HuH-7.5 (cell line): Measurements from ENCODE around the gene SMIM43.
A peak's percentile ranks its signal among the peaks of the same experiment; 100 is the strongest.

ENCODE experiments used
- DNase-seq: peaks from one replicate; pipeline ENCODE4 v3.0.0; 2011; ENCODE audit warnings: low spot score

The SMIM43 gene

DNA sequence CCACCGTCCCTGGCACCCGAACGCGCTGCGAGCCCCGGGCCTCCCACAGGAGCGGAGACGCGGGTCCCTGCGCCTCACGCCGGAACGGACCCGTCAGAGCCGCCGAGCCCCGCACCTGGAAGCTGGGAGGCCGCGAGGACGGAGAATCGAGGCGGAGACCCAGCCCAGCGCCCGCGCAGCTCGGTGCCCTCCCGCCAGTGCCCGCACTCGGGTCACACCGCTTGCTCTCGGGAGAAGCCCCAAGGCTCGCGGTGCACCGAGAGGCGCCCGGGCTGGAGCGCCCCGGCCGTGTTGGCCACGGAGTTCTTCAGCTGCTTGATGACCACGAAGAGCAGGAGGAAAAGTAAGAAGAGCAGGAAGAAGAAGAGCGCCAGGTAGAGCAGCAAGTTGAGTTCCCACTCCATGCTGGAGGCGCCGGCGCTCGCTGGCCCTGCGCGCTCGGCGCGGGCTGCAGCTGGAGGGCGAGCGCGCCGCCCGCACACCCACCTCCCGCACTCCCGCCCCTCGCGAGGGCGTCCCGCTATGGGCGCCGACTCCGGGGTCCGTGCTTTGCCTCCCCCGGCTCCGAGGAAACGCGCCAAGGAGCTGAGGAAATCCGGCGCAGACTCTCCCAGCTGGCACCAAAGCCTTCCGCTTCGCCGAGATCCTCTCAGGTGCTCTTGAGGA lies at the start of gene SMIM43:
Gene SMIM43 (minus strand): TSS at position 463 of the 666 bp plus-strand sequence. CDS start 59 bp downstream, at position 404.
- DNase-seq, result no peak

DNA sequence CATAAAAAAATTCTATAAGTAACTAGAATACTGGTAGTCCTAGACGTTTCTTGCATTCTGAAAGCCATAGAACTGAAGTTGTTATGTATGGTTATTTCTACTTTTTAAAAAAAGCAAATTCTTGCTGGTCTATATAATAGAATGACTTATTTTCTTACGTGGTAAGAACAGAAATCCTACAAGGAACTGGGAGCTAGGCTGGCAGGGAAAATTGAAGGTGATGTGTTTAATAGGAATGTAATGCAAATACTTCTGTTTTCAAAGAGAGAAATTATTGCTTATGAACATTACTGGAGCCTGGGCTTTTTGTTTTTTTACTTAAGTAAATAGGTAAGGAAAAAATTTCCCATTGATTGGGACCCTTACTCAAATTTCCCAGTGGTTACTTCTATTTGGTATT lies 49.8 kb upstream of the SMIM43 start:
- DNase-seq, result no peak

DNA sequence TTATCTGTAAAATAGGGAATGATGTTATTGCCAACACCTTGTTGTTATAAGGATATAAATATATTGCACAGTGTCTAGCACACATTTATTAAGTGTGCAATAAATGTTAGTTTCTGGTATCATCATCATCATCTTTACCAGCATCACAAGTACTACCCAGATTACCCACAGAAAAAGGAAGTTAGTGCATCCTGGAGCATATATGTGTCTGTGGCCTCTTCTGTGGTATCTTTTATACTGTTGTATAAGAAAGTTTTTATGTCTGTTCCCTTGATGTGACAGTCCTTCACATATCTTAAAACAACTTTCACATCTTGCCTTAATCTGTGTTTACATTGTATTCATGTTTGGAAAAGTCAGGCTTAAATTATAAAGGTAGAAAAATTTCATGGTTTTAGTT lies 46.2 kb upstream of the SMIM43 start:
- no peak for DNase-seq

DNA sequence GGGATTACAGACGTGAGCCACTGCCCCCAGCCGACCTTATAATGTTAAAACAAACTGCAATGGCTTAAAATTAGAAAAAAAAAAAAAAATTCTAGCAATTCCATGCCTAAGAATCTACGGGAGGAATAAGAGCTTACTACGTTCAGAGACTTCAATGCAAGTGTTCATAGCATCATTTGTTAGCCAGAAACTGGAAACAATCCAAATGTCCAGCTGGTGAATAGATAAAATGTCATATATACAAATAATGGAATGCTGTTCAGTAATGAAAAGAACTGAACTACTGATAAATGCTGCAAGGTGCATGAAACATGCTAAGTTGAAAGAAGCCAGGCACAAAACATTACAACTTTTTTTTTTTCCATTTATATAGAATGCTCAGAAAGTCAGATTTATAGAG lies 41.4 kb upstream of the SMIM43 start:
- DNase-seq, result no peak

DNA sequence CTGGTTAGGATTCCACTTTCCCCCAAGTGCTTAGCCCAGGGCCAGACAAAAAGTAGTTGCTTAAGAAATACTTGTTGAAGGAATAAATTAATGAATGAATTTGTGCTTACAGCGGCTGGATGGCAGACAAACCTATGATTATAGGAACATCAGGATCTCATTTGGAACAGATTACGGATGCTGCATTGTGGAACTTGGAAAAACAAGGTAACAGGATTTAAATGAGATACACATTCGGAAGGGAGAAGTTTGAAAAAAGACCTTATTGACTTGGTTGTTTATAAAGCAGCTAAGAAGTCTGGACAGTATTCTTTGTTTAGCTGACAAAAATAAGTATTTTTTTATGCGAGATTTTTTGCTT lies 36.7 kb upstream of the SMIM43 start:
- DNase-seq, result no peak

DNA sequence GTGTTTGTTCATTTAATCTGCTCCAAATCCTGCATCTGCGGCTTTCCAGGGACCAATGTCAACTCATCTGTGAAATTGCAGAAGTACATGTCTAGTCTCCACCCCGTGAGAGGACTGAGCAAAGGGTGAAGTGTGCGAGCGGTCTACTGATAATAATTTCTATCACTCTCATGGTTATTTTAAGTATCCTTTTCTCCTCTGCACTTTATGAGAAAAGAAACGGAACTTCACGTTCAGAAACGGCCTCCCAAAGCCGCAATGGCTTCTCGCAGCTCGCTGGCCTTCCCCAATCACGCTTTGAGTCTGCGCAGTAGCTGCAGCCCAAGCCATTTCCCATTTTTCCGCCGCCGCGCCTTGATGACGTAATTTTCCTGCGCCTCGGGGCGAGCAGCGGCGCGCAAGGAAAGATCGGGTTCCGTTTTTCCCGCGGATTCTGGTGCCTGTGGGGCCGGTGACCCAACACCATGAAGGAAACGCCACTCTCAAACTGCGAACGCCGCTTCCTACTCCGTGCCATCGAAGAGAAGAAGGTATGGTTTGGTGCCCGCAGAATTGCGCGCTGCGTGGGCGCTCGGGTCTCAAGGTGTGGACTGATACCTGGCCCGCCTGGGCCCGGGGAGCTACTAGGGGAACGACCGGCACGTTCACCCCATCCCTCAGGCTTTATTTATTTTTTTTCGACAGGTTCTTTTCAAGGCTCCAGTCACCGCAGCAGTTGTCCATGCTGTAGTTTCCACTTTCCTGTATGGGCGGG lies 36.2 kb upstream of the SMIM43 start, which contains the start of gene EXOSC9:
Gene EXOSC9 (plus strand): TSS at position 363 of the 754 bp plus-strand sequence. CDS start 102 bp downstream, at position 465.
- DNase-seq, result no peak

DNA sequence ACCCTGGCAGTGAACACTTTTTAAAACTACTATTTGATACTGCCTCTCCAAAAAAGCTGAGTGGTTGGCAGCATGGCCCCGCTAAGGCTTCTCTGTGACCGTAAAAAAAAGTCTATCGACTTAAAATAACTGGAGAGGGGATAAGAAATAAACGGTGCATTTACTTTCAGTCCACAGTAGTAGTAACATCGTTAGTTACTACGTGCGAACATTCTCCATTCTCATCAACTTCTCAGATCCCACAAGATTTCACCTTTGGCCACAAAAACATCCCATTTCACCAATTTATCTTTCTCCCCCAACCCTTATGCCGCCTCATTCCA lies 35.6 kb upstream of the SMIM43 start:
- no peak for DNase-seq

DNA sequence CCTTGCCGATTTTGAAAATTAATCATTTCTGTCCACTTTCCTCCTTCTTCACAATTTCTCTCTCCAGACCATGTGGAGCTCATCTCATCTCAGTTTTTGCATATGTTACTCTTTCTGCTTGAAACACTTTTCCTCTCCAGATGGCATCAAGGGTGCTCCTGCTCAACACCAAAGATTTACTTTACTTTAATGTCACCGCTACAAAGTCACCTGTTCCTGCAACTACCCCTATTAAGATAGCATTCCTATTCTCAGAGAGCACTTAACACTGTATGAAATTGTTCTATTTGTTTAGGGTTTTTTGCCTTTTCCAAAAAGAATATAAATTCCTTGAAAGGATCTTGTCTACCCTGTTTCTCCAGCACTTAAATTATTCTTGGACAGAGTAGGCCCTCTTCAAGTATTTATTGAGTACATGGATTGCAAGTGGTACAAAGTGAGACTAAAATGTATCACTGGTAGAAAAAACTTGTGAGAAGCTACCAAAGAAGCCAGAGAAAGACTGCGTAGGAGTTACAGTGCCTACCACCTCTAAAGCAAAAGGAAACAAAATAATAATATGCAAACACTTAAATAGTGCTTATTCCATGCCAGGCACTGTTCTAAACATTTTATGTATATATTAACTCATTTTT lies 35.0 kb upstream of the SMIM43 start:
- no peak for DNase-seq

DNA sequence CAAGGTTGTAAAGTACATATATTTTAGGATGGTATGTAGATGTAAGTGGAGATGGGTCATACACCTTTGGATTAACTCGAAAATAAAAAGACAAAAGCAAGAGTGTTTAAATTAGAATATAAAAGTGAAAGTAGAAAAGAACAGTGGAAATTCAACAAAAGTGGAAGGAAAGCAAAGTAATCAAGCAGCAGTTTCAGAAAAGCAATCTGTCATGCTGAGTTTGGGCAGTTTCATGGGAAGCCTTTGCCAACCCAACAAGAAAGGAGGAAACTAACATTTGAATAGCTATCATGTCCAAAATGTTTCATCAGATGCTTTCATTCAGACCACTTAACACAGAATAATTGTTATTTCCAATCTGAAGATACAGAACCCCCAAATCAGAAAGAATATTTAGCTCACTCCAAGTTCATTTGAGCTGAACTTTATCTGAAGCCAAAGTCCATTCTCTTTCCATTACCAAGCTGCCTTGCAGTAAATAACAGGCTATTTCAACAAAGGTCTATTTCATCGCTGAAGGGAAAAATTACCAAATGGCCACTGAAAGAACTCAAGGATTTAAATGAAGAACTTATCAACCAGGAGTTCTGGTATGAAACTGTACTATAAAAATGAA lies 34.4 kb upstream of the SMIM43 start:
- no peak for DNase-seq

DNA sequence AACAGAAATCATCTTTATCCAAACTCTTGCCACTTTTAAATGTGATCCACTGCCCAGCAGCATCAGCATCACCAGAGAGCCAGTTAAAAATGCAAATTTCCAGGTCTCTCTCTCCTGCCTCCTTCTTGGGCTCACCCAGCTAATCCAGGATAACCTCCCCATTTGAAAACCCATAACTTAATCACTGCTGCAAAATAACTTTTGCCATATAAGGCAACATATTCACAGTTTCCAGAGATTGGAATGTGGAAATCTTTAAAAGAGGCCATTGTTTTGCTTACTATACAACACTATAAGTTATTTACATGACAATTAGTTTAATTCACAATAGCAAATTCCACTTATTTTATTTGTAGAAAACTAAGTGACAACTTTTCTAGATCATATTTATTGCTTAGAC lies 31.3 kb upstream of the SMIM43 start:
- no peak for DNase-seq

DNA sequence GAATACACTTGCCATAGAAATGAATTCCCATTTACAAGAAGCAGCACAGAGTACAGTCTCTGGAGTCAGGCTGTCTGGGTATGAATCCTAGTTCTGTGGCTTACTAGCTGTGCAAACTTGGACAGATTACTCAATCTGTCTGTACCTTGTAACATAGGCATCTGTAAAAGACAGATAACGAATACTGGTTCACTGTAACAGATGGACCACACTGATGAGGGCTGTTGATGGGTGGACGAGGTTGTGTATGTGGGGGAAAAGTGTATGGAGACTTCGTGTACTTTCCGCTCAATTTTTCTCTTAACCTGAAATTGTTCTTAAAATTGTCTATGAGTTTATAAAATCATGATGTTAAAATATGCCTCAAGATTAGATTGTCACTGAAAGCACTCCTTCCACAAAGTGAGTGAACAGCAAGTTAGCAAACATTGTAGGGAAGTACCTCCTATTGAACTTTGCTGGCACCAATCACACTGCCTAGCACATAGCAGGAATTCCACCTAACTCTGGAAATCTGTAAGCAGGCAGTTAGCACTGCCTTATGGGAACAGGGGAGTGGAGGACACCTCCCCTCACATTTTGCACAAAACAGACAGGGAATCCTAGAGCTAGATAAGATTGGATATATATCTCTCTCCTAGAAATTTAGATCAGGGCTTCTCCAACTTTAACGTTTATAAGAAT lies 29.7 kb upstream of the SMIM43 start:
- peak; percentile 14 for DNase-seq

DNA sequence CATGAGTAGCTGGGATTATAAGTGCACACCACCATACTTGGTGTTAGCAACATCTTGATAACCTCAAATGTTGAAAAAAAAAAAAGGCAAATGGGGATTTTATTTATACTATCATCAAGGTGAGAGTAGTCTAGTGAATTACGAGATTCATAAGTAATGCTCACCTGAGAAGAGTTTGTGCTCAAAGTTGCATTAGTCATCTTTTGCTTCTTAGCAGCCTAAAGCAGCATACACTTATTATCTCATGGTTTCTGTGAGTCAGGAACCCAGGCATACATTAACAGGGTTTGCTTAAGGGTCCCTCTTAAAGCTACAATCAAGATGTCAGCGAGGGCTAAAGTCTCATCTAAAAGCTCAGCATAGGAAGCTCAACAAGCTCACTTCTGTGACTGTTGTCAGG lies 28.0 kb upstream of the SMIM43 start:
- DNase-seq, result no peak

DNA sequence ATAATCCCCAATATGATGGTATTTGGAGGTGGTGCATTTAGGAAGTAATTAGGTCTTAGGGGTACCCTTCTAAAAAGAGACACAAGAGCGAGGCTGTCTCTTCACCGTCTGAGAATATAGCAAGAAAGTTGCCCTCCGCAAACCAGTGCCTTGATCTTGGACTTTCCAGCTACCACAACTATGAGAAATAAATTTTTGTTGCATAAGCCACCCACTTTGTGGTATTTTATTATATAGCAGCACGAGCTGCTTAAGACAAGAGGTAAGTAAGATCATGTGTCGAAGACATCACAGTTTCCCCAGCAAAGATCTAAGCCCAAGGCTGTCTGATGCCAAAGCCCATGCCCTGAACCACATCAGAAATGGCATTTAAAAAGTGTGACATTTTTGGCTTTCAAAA lies 26.5 kb upstream of the SMIM43 start:
- no peak for DNase-seq

DNA sequence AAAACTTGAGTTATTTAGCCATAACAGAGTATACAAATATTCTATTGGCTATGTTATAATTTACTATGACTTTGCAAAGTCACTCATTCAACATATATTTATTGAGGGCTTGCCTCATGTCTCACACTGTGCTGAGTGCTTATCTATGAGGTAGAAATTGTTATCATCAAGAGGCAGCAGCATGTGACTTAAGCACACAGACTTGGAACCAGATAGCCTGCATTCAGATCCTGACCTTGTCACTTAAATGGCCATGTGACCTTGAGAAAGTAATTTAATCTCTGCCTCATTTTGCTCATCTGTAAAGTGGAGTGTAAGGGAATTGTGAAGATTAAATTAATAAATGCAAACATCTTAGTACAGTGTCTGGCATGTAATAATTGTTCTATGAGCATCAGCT lies 26.0 kb upstream of the SMIM43 start:
- no peak for DNase-seq

DNA sequence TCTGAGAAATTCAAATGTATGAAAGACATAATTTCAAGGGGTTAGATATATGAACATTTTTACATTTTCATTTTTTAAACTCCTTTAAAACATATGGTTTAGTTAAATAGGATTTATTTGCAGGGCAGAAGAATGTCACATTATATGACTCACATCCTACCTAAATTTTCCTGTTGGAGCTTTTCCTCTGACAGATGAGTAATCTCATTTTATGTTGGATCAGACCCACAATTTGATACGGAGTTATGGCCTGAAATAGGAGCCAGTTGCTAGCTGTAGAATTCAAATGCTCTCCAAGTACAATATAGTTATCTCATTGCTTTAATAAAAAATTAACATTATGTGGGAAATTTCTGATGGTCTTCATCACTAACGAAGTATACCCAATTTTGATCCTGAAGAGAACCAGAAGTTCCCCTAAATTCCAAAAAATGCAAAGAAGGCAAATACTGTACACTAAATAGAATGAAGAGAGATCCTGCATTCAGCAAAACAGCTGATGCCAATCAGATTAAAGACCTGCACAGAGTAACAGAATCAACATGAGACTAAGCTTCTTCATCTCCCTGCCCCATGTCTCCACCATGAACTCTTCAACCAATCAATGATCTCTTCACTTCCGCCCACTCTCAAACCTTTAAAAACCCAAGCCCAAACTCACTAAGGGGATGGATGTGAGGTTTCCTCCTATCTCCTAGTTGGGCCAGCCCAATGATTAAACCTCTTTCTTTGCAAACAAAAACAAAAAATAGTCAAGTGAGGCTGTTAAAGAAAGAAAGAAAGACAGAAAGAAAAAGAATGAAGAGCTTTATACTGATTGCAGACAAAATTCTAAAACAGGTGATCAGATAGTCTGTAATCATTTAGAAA lies 25.2 kb upstream of the SMIM43 start:
- no peak for DNase-seq

DNA sequence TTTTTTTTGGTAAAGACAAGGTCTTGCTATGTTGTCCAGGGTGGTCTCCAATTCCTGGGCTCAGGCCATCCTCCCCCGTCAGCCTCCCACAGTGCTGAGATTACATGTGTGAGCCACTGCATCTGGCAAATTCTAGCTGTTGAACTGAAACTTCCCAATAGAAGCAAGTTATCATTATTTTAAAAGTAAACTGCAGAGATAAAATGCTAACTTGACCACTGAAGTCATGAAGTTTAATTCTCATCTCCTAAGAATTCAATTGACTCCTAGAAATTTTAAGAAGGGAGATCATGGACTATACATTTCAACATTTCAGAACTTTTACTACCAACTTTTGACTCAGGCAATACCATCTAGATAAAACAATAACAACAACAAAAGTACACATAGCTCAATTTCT lies 24.5 kb upstream of the SMIM43 start:
- no peak for DNase-seq

DNA sequence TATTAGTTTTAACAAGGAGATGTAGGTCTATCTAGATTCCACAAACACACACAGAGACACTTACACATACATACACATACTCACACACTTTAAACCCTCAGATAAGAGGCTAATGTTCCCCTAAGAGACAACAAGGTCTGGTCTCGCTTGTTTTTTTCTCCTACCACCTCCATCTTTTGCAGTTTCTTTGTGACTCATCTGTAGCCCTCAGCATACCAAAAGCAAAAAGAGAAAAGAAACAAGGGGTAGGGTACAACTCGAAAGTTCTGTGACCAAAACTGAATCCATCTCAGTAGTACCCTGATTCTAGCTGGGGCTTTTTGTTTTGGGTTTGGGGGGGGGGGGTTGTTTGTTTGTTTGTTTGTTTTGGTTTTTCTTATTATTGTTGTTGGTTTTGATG lies 23.9 kb upstream of the SMIM43 start:
- DNase-seq, result no peak

DNA sequence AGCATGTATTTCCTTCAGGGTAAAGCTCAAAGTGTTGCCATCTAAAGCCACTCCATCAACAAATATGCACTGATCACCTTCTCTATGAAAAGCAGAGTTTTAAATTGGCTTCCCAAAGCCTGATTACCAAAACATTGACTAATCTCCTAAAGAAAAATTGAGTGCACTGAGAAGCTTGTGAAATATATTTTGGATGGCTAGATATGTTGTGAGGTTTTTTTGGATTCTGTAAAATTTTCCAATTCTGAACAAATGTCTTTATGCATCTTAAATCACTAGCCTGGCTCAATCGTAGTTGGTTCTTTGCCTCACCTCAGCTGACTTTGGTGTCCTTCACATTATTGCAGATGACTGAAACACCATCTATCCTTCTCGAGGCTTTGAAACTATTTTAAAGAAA lies 21.3 kb upstream of the SMIM43 start:
- DNase-seq, result no peak

DNA sequence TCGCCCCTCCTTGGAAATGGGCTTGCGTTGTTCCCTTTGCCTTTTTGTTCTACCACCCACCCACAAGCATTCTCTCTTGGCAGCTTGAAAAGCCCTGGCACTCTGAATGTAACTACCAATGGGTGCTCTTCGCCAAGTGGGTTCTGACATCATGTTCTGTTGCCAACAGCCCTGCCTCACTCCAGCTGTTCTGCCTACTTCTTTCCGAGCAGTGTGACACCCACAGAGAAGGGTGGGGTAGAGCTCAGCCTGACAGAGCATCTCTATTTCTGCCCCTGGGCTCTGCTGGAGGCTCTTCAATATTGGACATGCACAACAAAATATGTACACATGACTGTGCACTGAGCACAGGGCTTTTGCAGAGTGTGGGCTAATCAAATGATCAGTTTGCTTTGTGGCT lies 20.5 kb upstream of the SMIM43 start:
- DNase-seq, result no peak

DNA sequence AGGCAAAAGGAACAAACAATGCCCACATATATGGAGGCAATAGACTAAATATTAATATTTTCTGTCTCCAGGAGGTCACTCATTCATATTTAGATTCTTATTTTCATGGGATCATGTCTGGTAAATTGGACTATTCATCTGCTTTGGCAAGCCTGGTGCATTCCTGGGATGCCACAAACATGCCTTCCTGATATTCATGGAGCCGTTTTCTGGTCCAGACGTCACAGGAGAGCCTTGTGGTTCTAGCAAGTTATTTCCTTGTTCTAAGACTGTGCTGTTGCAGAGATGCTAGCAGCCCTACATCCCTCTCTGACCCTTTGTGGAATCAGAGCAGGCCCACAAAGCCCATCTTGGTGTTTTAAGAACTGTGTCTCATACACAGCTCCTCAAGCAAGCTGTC lies 20.0 kb upstream of the SMIM43 start:
- no peak for DNase-seq

DNA sequence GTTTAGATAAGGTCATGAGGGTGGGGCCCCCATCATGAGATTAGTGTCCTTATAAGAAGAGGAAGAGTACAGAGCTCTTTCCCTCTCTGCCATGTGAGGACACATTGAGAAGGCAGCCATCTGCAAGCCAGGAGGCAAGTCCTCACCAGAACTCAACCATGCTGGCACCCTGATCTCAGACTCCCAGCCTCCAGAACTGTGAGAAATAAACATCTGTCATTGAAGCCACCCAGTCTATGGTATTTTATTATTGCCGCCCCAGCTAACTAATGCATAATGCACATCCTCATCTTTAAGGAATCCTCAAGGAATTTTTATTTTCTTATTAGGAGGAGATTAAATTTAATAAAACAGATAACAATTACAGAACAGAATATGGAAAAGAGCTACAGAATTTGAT lies 19.4 kb upstream of the SMIM43 start:
- no peak for DNase-seq

DNA sequence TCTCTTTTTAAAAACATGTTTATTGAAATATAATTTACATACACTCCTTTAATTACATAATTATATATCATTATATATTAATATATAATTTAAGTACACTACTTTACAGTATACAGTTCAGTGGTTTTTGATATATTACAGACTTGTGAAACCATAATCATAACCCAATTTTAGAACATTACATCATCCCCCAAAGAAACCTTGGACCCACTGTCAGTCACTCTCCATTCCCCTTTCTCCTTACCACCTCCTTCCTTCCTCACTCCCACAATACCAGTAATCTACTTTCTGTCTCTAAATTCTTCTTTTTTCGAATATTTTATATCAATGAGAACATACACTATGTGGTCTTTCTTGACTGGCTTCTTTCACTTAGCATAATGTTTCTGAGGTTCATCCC lies 18.2 kb upstream of the SMIM43 start:
- no peak for DNase-seq
